ENCODE data around the gene GPR25. TPM values are rescaled to one million over a fixed set of nuclear protein-coding genes. Genes with fewer than 3 reads are reported as not detected.

The GPR25 gene
- total RNA-seq, 1 experiment from 2014 or later: not detected

DNA sequence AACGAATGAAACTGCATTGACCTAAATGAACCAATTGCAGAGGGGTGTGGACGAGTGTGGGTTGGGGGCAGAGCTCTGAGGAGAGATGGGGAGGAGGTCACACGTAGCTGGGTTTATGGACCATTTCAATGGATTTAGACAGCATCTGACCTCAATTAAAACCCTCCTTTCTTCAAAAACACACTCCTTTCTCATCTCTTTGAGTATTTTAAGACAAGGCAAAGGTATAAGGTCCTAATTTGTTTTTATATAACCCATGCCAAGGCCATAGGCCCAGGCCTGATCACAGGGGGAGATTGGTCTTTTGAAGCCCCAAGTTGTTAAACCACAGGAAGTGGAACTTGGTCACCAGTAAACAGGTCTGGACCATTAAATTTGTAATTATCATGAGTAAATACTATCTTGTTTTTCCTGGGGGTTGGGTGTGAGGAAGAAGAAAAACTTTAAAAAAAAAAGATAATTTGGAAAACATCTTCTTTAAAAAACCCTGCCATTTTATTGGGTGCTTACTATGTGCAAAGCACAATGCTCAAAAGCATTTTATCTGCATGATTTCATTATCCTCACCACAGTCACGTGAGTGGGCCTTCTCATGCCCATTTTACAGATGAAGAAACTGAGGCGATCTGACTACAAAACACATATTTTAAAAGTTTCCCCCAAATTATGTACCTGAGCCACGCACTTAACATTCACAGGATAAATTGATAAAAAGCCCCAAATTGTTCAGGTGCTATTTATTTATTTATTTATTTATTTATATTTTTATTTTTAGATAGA is 13.0 kb downstream of the GPR25 start (continued):
- TF ChIP-seq JUN (CRISPR knock-in tag; IDR thresholded peaks at IDR 0.05) (no peak), PREB (CRISPR knock-in tag; IDR thresholded peaks at IDR 0.05; ENCODE audit: borderline replicate concordance) (no peak), TCF7 (CRISPR knock-in tag; IDR thresholded peaks at IDR 0.05; ENCODE audit: low read depth) (no peak), SOX15 (CRISPR knock-in tag; IDR thresholded peaks at IDR 0.05) (no peak), ELF4 (CRISPR knock-in tag; IDR thresholded peaks at IDR 0.05; ENCODE audit: low read depth) (no peak), FOXK1 (CRISPR knock-in tag; IDR thresholded peaks at IDR 0.05) (no peak), RORB (CRISPR knock-in tag; IDR thresholded peaks at IDR 0.05) (no peak), NFE2L1 (CRISPR knock-in tag; IDR thresholded peaks at IDR 0.05) (no peak)
- TF ChIP-seq, protein P1, sequence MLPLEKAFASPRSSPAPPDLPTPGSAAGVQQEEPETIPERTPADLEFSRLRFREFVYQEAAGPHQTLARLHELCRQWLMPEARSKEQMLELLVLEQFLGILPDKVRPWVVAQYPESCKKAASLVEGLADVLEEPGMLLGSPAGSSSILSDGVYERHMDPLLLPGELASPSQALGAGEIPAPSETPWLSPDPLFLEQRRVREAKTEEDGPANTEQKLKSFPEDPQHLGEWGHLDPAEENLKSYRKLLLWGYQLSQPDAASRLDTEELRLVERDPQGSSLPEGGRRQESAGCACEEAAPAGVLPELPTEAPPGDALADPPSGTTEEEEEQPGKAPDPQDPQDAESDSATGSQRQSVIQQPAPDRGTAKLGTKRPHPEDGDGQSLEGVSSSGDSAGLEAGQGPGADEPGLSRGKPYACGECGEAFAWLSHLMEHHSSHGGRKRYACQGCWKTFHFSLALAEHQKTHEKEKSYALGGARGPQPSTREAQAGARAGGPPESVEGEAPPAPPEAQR (CRISPR knock-in tag; IDR thresholded peaks at IDR 0.05): no peak

- DNase-seq (ENCODE audit: low spot score) (no peak), ATAC-seq (no peak)
- Mint-ChIP-seq H3K27ac (no peak overlapping the region), H3K9me3 (no peaks in the 10 kb centered on the region), H3K36me3 (no peaks in the 10 kb centered on the region), H3K27me3 (ENCODE audit: low read depth) (peaks cover 3% of the 10 kb centered on the region; the same call in 1 of the 2 replicates), H3K4me1 (peaks cover 42% of the 10 kb centered on the region), H3K4me3 (no peak overlapping the region)
- TF ChIP-seq IRF2 (CRISPR knock-in tag; IDR thresholded peaks at IDR 0.05; ENCODE audit: borderline replicate concordance, low read depth): no peak
- TF ChIP-seq, protein P2, sequence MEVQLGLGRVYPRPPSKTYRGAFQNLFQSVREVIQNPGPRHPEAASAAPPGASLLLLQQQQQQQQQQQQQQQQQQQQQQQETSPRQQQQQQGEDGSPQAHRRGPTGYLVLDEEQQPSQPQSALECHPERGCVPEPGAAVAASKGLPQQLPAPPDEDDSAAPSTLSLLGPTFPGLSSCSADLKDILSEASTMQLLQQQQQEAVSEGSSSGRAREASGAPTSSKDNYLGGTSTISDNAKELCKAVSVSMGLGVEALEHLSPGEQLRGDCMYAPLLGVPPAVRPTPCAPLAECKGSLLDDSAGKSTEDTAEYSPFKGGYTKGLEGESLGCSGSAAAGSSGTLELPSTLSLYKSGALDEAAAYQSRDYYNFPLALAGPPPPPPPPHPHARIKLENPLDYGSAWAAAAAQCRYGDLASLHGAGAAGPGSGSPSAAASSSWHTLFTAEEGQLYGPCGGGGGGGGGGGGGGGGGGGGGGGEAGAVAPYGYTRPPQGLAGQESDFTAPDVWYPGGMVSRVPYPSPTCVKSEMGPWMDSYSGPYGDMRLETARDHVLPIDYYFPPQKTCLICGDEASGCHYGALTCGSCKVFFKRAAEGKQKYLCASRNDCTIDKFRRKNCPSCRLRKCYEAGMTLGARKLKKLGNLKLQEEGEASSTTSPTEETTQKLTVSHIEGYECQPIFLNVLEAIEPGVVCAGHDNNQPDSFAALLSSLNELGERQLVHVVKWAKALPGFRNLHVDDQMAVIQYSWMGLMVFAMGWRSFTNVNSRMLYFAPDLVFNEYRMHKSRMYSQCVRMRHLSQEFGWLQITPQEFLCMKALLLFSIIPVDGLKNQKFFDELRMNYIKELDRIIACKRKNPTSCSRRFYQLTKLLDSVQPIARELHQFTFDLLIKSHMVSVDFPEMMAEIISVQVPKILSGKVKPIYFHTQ (CRISPR knock-in tag; IDR thresholded peaks at IDR 0.05): no peak
- TF ChIP-seq, protein P3, sequence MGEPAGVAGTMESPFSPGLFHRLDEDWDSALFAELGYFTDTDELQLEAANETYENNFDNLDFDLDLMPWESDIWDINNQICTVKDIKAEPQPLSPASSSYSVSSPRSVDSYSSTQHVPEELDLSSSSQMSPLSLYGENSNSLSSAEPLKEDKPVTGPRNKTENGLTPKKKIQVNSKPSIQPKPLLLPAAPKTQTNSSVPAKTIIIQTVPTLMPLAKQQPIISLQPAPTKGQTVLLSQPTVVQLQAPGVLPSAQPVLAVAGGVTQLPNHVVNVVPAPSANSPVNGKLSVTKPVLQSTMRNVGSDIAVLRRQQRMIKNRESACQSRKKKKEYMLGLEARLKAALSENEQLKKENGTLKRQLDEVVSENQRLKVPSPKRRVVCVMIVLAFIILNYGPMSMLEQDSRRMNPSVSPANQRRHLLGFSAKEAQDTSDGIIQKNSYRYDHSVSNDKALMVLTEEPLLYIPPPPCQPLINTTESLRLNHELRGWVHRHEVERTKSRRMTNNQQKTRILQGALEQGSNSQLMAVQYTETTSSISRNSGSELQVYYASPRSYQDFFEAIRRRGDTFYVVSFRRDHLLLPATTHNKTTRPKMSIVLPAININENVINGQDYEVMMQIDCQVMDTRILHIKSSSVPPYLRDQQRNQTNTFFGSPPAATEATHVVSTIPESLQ (CRISPR knock-in tag; IDR thresholded peaks at IDR 0.05): no peak
- TF ChIP-seq, protein P4, sequence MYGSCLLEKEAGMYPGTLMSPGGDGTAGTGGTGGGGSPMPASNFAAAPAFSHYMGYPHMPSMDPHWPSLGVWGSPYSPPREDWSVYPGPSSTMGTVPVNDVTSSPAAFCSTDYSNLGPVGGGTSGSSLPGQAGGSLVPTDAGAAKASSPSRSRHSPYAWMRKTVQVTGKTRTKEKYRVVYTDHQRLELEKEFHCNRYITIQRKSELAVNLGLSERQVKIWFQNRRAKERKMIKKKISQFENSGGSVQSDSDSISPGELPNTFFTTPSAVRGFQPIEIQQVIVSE (CRISPR knock-in tag; IDR thresholded peaks at IDR 0.05; ENCODE audit: borderline replicate concordance): no peak
- POLR2A ChIA-PET: interaction anchor here (0.7 kb wide), 1 partner anchor 328 kb away, joined by 9 read pairs; no protein-coding TSS in a partner anchor
- CTCF ChIA-PET: no interaction called here
These were observed 13.8 kb downstream of the GPR25 start for GRCh38 chr1:200886594-200886993.

- Mint-ChIP-seq H3K4me3 (no peak overlapping the region), H3K27me3 (ENCODE audit: low read depth) (peaks cover 3% of the 10 kb centered on the region; the same call in 1 of the 2 replicates), H3K27ac (no peak overlapping the region), H3K9me3 (no peaks in the 10 kb centered on the region), H3K4me1 (peaks cover 44% of the 10 kb centered on the region), H3K36me3 (no peaks in the 10 kb centered on the region)
- POLR2A ChIA-PET: interaction anchor here (0.7 kb wide), 1 partner anchor 328 kb away, joined by 9 read pairs; no protein-coding TSS in a partner anchor
- ATAC-seq (no peak), DNase-seq (ENCODE audit: low spot score) (no peak)
- CTCF ChIA-PET: no interaction called here
- no peak for TF ChIP-seq GTF2I (CRISPR knock-in tag; conservative IDR thresholded peaks at IDR 0.05)
- TF ChIP-seq, protein P5, sequence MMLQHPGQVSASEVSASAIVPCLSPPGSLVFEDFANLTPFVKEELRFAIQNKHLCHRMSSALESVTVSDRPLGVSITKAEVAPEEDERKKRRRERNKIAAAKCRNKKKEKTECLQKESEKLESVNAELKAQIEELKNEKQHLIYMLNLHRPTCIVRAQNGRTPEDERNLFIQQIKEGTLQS (CRISPR knock-in tag; conservative IDR thresholded peaks at IDR 0.05): no peak
- no peak for TF ChIP-seq ZBTB21 (CRISPR knock-in tag; IDR thresholded peaks at IDR 0.05; ENCODE audit: borderline replicate concordance)
- TF ChIP-seq FOXJ3 (CRISPR knock-in tag; IDR thresholded peaks at IDR 0.05; ENCODE audit: borderline replicate concordance): no peak
- TF ChIP-seq, protein P6, sequence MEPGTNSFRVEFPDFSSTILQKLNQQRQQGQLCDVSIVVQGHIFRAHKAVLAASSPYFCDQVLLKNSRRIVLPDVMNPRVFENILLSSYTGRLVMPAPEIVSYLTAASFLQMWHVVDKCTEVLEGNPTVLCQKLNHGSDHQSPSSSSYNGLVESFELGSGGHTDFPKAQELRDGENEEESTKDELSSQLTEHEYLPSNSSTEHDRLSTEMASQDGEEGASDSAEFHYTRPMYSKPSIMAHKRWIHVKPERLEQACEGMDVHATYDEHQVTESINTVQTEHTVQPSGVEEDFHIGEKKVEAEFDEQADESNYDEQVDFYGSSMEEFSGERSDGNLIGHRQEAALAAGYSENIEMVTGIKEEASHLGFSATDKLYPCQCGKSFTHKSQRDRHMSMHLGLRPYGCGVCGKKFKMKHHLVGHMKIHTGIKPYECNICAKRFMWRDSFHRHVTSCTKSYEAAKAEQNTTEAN (CRISPR knock-in tag; IDR thresholded peaks at IDR 0.05): no peak
- TF ChIP-seq SOX15 (CRISPR knock-in tag; IDR thresholded peaks at IDR 0.05): no peak
- no peak for TF ChIP-seq STAT6 (CRISPR knock-in tag; conservative IDR thresholded peaks at IDR 0.05; ENCODE audit: low read depth)
These were observed 14.3 kb downstream of the GPR25 start for GRCh38 chr1:200887036-200887435.

Data from WTC11 (cell line).